Pancreas (tissue), 10 donors: ENCODE results near the gene CHST8. TPM values are rescaled to one million over a fixed set of nuclear protein-coding genes. Genes with fewer than 3 reads are reported as not detected.
A peak's percentile ranks its signal among the peaks of the same experiment; 100 is the strongest.

ENCODE experiments used
- ATAC-seq, 4 donors: fragments of 200-7000 bp; cut with Tn5 transposase; one replicate each; pipeline versions ENCODE4 v1.8.0 to v1.9.1; 2020; ENCODE audit warnings: mild to moderate bottlenecking in 4 of 4, moderate library complexity in 4 of 4
- DNase-seq, 6 donors: peaks; one replicate each; pipeline ENCODE4 v3.0.0-alpha.2; 2020
- FAIRE-seq: peaks from 2 replicates; lab custom pipeline; 2012; peaks lifted over from hg19 to GRCh38; lab: Jason Lieb, UNC
- H3K27ac ChIP-seq, 4 donors: fragments of 200-600 bp; sonication (generic); 1 replicate in 3 of 4; 2 replicates in 1 of 4; pipeline versions ENCODE4 v1.5.0 to v1.8.0; 2020
- H3K27me3 ChIP-seq, 4 donors: fragments of 200-600 bp; one replicate each; pipeline ENCODE4 v1.8.0; 2021
- H3K36me3 ChIP-seq, 3 donors: fragments of 200-600 bp; sonication (generic) in 1 of 3; one replicate each; pipeline versions ENCODE4 v1.5.0 to v1.8.0; 2020 to 2021
- H3K4me1 ChIP-seq, 3 donors: fragments of 200-600 bp; one replicate each; pipeline ENCODE4 v1.8.0; 2021
- H3K4me3 ChIP-seq, 4 donors: fragments of 200-600 bp; sonication (generic) in 2 of 4; one replicate each; pipeline versions ENCODE4 v1.5.0 to v1.8.0; 2020 to 2021
- H3K9me3 ChIP-seq, 4 donors: fragments of 200-600 bp; one replicate each; pipeline ENCODE4 v1.8.0; 2021
- CTCF ChIP-seq, 4 donors: fragments of 200-600 bp; sonication (generic) in 3 of 4; IDR thresholded peaks; one replicate each; pipeline versions ENCODE4 v1.5.0 to v1.8.0; 2021; ENCODE audit warnings: antibody characterized with exemption in 4 of 4
- WGBS, 2 donors: extraction: QIAGEN DNeasy Blood & Tissue Kit; methylation state at CpG; one replicate each; pipeline ENCODE4 v1.1.7; 2013; 5-methylcytosine and 5-hydroxymethylcytosine counted together
- intact Hi-C, 3 donors: fragments of 100-400 bp; cut with DNase I; formaldehyde crosslinking; loops; one replicate each; pipeline versions ENCODE4 v1.11.1 to v1.14.2; 2022
- polyA plus RNA-seq, 2 donors: library from polyadenylated mRNA; stranded (reverse); fragments of 200-250 nt; gene quantifications; one replicate each; pipeline ENCODE4 v1.2.3, GENCODE V29; 2013
- total RNA-seq, 6 donors: library from RNA; stranded (reverse); fragmentation: NEBNext Ultra II Directional in 4 of 6; extraction: Animal tissue kit (Norgen Biotek cat#: 25700) in 4 of 6; gene quantifications; one replicate each; pipeline versions ENCODE4 v1.2.1 to v1.2.4, GENCODE V29; 2021 to 2023
- donor health status: healthy with polysubstance abuse.
- donor health status: DM: no; HTN: no; CAD: no; lungs with moderate emphysema.
- donor health status: DM: no; HTN: no; CAD: no.
- donor health status: control.
- donor health status: control.
- donor health status: Bipolar disorder and iron deficiency.
- donor health status: DM: yes; HTN: yes; CAD: no.
- donor health status: DM: no; HTN: no; CAD: no.
- donor health status: DM: no; HTN: no; CAD: no.
- donor health status: DM: yes; HTN: yes; CAD: no.

Gene CHST8
- total and polyA plus RNA-seq, 8 donors = 0.41 to 3.6 (median 0.89) TPM

GRCh38 chr19:33580026-33580644 lies 41.6 kb upstream of the CHST8 start:
- intact Hi-C loops = no loop called here
- no peak for TF ChIP-seq CTCF (IDR thresholded peaks at IDR 0.05)
- Histone ChIP-seq H3K4me1 (no peaks in the 10 kb centered on the region), H3K36me3 (no peaks in the 10 kb centered on the region), H3K4me3 (no peak overlapping the region), H3K27ac (no peak overlapping the region), H3K9me3 (no peaks in the 10 kb centered on the region), H3K27me3 (no peaks in the 10 kb centered on the region)
- DNase-seq (peak in 2 of 6 donors; percentile 7 to 34), ATAC-seq (peak; percentile 55 to 89 (median 86)), FAIRE-seq (no peak)
- 11 to 16% methylated on average over 10 of the region's 10 CpGs for WGBS, 2 donors

GRCh38 chr19:33580645-33581037 lies 41.1 kb upstream of the CHST8 start:
- peak in 3 of 4 donors; percentile 47 to 57 (median 50) for ATAC-seq
- WGBS, 2 donors = 31 to 38% methylated on average over 8 of the region's 8 CpGs

GRCh38 chr19:33582914-33583313 lies 38.8 kb upstream of the CHST8 start:
- Histone ChIP-seq H3K36me3 (no peaks in the 10 kb centered on the region), H3K4me1 (no peaks in the 10 kb centered on the region), H3K27me3 (no peaks in the 10 kb centered on the region), H3K4me3 (no peak overlapping the region), H3K27ac (no peak overlapping the region), H3K9me3 (no peaks in the 10 kb centered on the region)
- DNase-seq (no peak), ATAC-seq (no peak), FAIRE-seq (no peak)
- no peak for TF ChIP-seq CTCF (IDR thresholded peaks at IDR 0.05)
- intact Hi-C loops = no loop called here
- 41 to 63% methylated on average over 4 of the region's 4 CpGs for whole genome bisulfite sequencing, 2 donors

More at GRCh38 chr19:33580645-33581037, 41.1 kb upstream of the CHST8 start:
- no peak for FAIRE-seq
- TF ChIP-seq CTCF (IDR thresholded peaks at IDR 0.05) = no peak
- Histone ChIP-seq H3K4me1 (no peaks in the 10 kb centered on the region), H3K27me3 (no peaks in the 10 kb centered on the region), H3K36me3 (no peaks in the 10 kb centered on the region), H3K4me3 (no peak overlapping the region), H3K9me3 (no peaks in the 10 kb centered on the region), H3K27ac (no peak overlapping the region)
- no peak for DNase-seq
- intact Hi-C loops = no loop called here

GRCh38 chr19:33587150-33587549 lies 34.6 kb upstream of the CHST8 start:
- intact Hi-C loops = no loop called here
- Histone ChIP-seq H3K4me1 (no peaks in the 10 kb centered on the region), H3K36me3 (no peaks in the 10 kb centered on the region), H3K9me3 (no peaks in the 10 kb centered on the region), H3K4me3 (no peak overlapping the region), H3K27me3 (no peaks in the 10 kb centered on the region), H3K27ac (no peak overlapping the region)
- WGBS, 2 donors = 45 to 52% methylated on average over 2 of the region's 2 CpGs
- no peak for TF ChIP-seq CTCF (IDR thresholded peaks at IDR 0.05)
- ATAC-seq = no peak
- no peak for FAIRE-seq
- no peak for DNase-seq

- 21 to 33% methylated on average over 1 of the region's 1 CpG for WGBS, 2 donors
- no peak for FAIRE-seq
These were observed 31.5 kb upstream of the CHST8 start for GRCh38 chr19:33590224-33590623.

More at GRCh38 chr19:33590224-33590623, 31.5 kb upstream of the CHST8 start:
- TF ChIP-seq CTCF (IDR thresholded peaks at IDR 0.05) = no peak
- Histone ChIP-seq H3K27me3 (no peaks in the 10 kb centered on the region), H3K36me3 (no peaks in the 10 kb centered on the region), H3K4me1 (no peaks in the 10 kb centered on the region), H3K27ac (no peak overlapping the region), H3K4me3 (no peak overlapping the region), H3K9me3 (no peaks in the 10 kb centered on the region)
- ATAC-seq (no peak), DNase-seq (no peak)
- intact Hi-C loops = no loop called here
